ENCODE results near the gene TBC1D19. TPM values are rescaled to one million over a fixed set of nuclear protein-coding genes. Genes with fewer than 3 reads are reported as not detected.

TBC1D19 gene
- total and polyA plus RNA-seq, 9 of the 15 experiments (the other 6 are each of a cell fraction or from before 2014, with no cell fraction given) = 0.73 to 5.6 (median 3.7) TPM

GRCh38 chr4:26804451-26804850 lies 220.6 kb downstream of the TBC1D19 start:
- Histone ChIP-seq H3K9ac (ENCODE audit: insufficient read depth in 1 of 2, low read depth in 2 of 2, low read length in 2 of 2) (no peak overlapping the region), H2AFZ (ENCODE audit: low read depth, low read length) (no peak overlapping the region), H3K9me1 (ENCODE audit: control insufficient read depth, insufficient read depth, low read length) (no peaks in the 10 kb centered on the region), H3K9me3 (replicated peaks; ENCODE audit: control insufficient read depth, insufficient read depth, low read depth, low read length) (no peaks in the 10 kb centered on the region), H3K27ac (ENCODE audit: extremely low read depth, low read depth, low read length) (no peak overlapping the region), H3K4me1 (replicated peaks in 1 of 2; ENCODE audit: control insufficient read depth in 2 of 2, insufficient read depth in 2 of 2, low read length in 2 of 2) (peaks cover 0 to 4% of the 10 kb centered on the region in 2 experiments; a peak in 3 of 5 replicates), H3K36me3 (ENCODE audit: control insufficient read depth, insufficient read depth, low read length) (no peaks in the 10 kb centered on the region), H3K4me2 (ENCODE audit: insufficient read depth, low read length) (no peak overlapping the region), H3K4me3 (no peak overlapping the region), H3K27me3 (ENCODE audit: control insufficient read depth in 2 of 2, insufficient read depth in 2 of 2, low read length in 2 of 2) (no peaks in the 10 kb centered on the region; a peak in 1 of 5 replicates), H3K79me2 (ENCODE audit: control insufficient read depth, insufficient read depth, low read length) (no peaks in the 10 kb centered on the region), H4K20me1 (replicated peaks; ENCODE audit: control insufficient read depth, insufficient read depth, low read length) (no peaks in the 10 kb centered on the region; the same call in 1 of the 2 replicates)
- no peak for DNase-seq (ENCODE audit: extremely low read depth in 1 of 4, low spot score in 3 of 4)
- ChIA-PET CTCF (ENCODE audit: low intra/inter-chr PET ratio) (no interaction called here), POLR2A (interaction anchor here (0.6 kb wide), 3 partner anchors 13 to 1409 kb away, joined by 3 read pairs; no protein-coding TSS in a partner anchor)
- intact Hi-C loops (cut with micrococcal nuclease) (no loop called here), in situ Hi-C loops (cut with MboI) (no loop called here)
- 87% methylated on average over 18 of the region's 26 CpGs for WGBS (ENCODE audit: insufficient coverage, low coverage, missing lambda C conversion rate)
- no peak for ATAC-seq
- TF ChIP-seq AFF1 (IDR thresholded peaks at IDR 0.05; ENCODE audit: low read depth in 1 of 2, partially characterized antibody in 2 of 2) (no peak), ZC3H4 (CRISPR knock-in tag; IDR thresholded peaks at IDR 0.05; ENCODE audit: borderline replicate concordance) (no peak)
- no TSS peak for BruUV-seq (replicated peaks)
- FAIRE-seq = no peak
